Measurements from ENCODE around the gene KSR1. TPM values are rescaled to one million over a fixed set of nuclear protein-coding genes. Genes with fewer than 3 reads are reported as not detected.

The KSR1 gene
- total and polyA plus RNA-seq, 2 experiments from 2014 or later = 0.98 to 2.5 TPM

DNA sequence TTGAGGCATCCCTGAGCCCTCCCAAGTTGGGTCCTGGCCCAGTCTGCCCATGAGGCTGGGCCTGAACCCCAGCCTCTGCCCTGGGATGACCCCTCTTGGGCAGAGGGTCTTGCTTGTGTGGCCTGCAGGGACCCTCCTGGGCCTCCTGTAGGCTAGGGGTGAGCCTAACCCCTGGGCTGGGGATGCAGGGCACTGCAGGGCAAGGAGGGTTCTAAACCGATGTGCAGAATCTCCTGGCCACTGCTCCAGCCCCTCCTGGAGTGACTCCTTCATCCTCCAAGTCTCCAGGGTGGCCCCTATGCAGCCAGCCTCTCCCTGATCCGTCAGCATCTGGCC lies 212.2 kb downstream of the KSR1 start:
- H3K79me2 ChIP-seq (ENCODE audit: insufficient read depth) = no peaks in the 10 kb centered on the region
- H3K27me3 ChIP-seq (replicated peaks; ENCODE audit: insufficient read depth) = no peaks in the 10 kb centered on the region
- H3K36me3 ChIP-seq (ENCODE audit: low read depth) = no peaks in the 10 kb centered on the region
- no peaks in the 10 kb centered on the region for H3F3A ChIP-seq (ENCODE audit: insufficient read depth)
- in situ Hi-C loops (cut with MboI) = no loop called here
- no peak overlapping the region for H3K27ac ChIP-seq
- no peak for DNase-seq
- H3K9me3 ChIP-seq (ENCODE audit: low read depth) = no peaks in the 10 kb centered on the region
- TF ChIP-seq EZH2phosphoT487 (IDR thresholded peaks at IDR 0.05; ENCODE audit: insufficient read depth, low read depth) (no peak), EZH2 (IDR thresholded peaks at IDR 0.05; ENCODE audit: insufficient read depth, poor library complexity, severe bottlenecking) (no peak)
- H3K4me3 ChIP-seq = no peak overlapping the region
- H4K20me1 ChIP-seq (ENCODE audit: insufficient read depth) = no peaks in the 10 kb centered on the region
- no peak overlapping the region for H3K4me2 ChIP-seq (ENCODE audit: unreplicated experiment)
- H3K9ac ChIP-seq = no peak overlapping the region
- WGBS, 2 experiments (ENCODE audit: low coverage in 1 of 2, low lambda C conversion rate in 2 of 2, missing lambda C conversion rate in 2 of 2) = 36 to 52% methylated on average over 2 of the region's 2 CpGs
- H2AFZ ChIP-seq = no peak overlapping the region
- H3K9me2 ChIP-seq (ENCODE audit: insufficient read depth) = no peaks in the 10 kb centered on the region
- no peaks in the 10 kb centered on the region for H3K4me1 ChIP-seq (ENCODE audit: insufficient read depth)

GRCh38 chr17:27669136-27669535 lies 212.9 kb downstream of the KSR1 start:
- no peak overlapping the region for H3K27ac ChIP-seq
- H3K4me3 ChIP-seq = no peak overlapping the region
- H3K9ac ChIP-seq = no peak overlapping the region
- H3K27me3 ChIP-seq (replicated peaks; ENCODE audit: insufficient read depth) = no peaks in the 10 kb centered on the region
- H3K9me3 ChIP-seq (ENCODE audit: low read depth) = no peaks in the 10 kb centered on the region
- no peaks in the 10 kb centered on the region for H3K79me2 ChIP-seq (ENCODE audit: insufficient read depth)
- H3K4me2 ChIP-seq (ENCODE audit: unreplicated experiment) = no peak overlapping the region
- H3K36me3 ChIP-seq (ENCODE audit: low read depth) = no peaks in the 10 kb centered on the region
- in situ Hi-C loops (cut with MboI) = no loop called here
- no peaks in the 10 kb centered on the region for H3K9me2 ChIP-seq (ENCODE audit: insufficient read depth)
- WGBS, 2 experiments (ENCODE audit: low coverage in 1 of 2, low lambda C conversion rate in 2 of 2, missing lambda C conversion rate in 2 of 2) = 63 to 65% methylated on average over 7 of the region's 7 CpGs
- no peak for TF ChIP-seq EZH2 (IDR thresholded peaks at IDR 0.05; ENCODE audit: insufficient read depth, poor library complexity, severe bottlenecking)
- no peak for TF ChIP-seq EZH2phosphoT487 (IDR thresholded peaks at IDR 0.05; ENCODE audit: insufficient read depth, low read depth)
- no peak for DNase-seq
- H3K4me1 ChIP-seq (ENCODE audit: insufficient read depth) = no peaks in the 10 kb centered on the region
- H2AFZ ChIP-seq = no peak overlapping the region
- H3F3A ChIP-seq (ENCODE audit: insufficient read depth) = no peaks in the 10 kb centered on the region
- no peaks in the 10 kb centered on the region for H4K20me1 ChIP-seq (ENCODE audit: insufficient read depth)

GRCh38 chr17:27669850-27670249 lies 213.6 kb downstream of the KSR1 start:
- 6 to 9% methylated on average over 5 of the region's 5 CpGs for WGBS, 2 experiments (ENCODE audit: low coverage in 1 of 2, low lambda C conversion rate in 2 of 2, missing lambda C conversion rate in 2 of 2)
- Histone ChIP-seq H3K9me2 (ENCODE audit: insufficient read depth) (no peaks in the 10 kb centered on the region), H3K27me3 (replicated peaks; ENCODE audit: insufficient read depth) (no peaks in the 10 kb centered on the region), H3K4me1 (ENCODE audit: insufficient read depth) (no peaks in the 10 kb centered on the region), H3K4me2 (ENCODE audit: unreplicated experiment) (no peak overlapping the region), H3K9me3 (ENCODE audit: low read depth) (no peaks in the 10 kb centered on the region), H3K36me3 (ENCODE audit: low read depth) (no peaks in the 10 kb centered on the region), H3F3A (ENCODE audit: insufficient read depth) (no peaks in the 10 kb centered on the region), H4K20me1 (ENCODE audit: insufficient read depth) (no peaks in the 10 kb centered on the region), H3K27ac (no peak overlapping the region), H3K79me2 (ENCODE audit: insufficient read depth) (no peaks in the 10 kb centered on the region), H3K4me3 (no peak overlapping the region), H2AFZ (no peak overlapping the region), H3K9ac (no peak overlapping the region)
- no peak for DNase-seq
- in situ Hi-C loops (cut with MboI) = loop anchor here (10.0 kb wide), 1 partner anchor 65 kb away; no protein-coding TSS in a partner anchor
- TF ChIP-seq EZH2 (IDR thresholded peaks at IDR 0.05; ENCODE audit: insufficient read depth, poor library complexity, severe bottlenecking) (no peak), EZH2phosphoT487 (IDR thresholded peaks at IDR 0.05; ENCODE audit: insufficient read depth, low read depth) (no peak)

- no peak overlapping the region for H2AFZ ChIP-seq
- no peaks in the 10 kb centered on the region for H3K36me3 ChIP-seq (ENCODE audit: low read depth)
- DNase-seq = no peak
- H3K4me2 ChIP-seq (ENCODE audit: unreplicated experiment) = no peak overlapping the region
- in situ Hi-C loops (cut with MboI) = loop anchor here (10.0 kb wide), 1 partner anchor 64 kb away; no protein-coding TSS in a partner anchor
- H3K27ac ChIP-seq = no peak overlapping the region
- H3K4me3 ChIP-seq = no peak overlapping the region
- H3K4me1 ChIP-seq (ENCODE audit: insufficient read depth) = no peaks in the 10 kb centered on the region
- H3K27me3 ChIP-seq (replicated peaks; ENCODE audit: insufficient read depth) = no peaks in the 10 kb centered on the region
- no peaks in the 10 kb centered on the region for H3K79me2 ChIP-seq (ENCODE audit: insufficient read depth)
- H3K9ac ChIP-seq = no peak overlapping the region
- no peaks in the 10 kb centered on the region for H4K20me1 ChIP-seq (ENCODE audit: insufficient read depth)
- H3K9me2 ChIP-seq (ENCODE audit: insufficient read depth) = no peaks in the 10 kb centered on the region
- 60 to 64% methylated on average over 11 to 12 of the region's 12 CpGs for WGBS, 2 experiments (ENCODE audit: low coverage in 1 of 2, low lambda C conversion rate in 2 of 2, missing lambda C conversion rate in 2 of 2)
- H3F3A ChIP-seq (ENCODE audit: insufficient read depth) = no peaks in the 10 kb centered on the region
- H3K9me3 ChIP-seq (ENCODE audit: low read depth) = no peaks in the 10 kb centered on the region
- no peak for TF ChIP-seq EZH2phosphoT487 (IDR thresholded peaks at IDR 0.05; ENCODE audit: insufficient read depth, low read depth)
- TF ChIP-seq EZH2 (IDR thresholded peaks at IDR 0.05; ENCODE audit: insufficient read depth, poor library complexity, severe bottlenecking) = no peak
Measured at GRCh38 chr17:27670791-27671590, 214.7 kb downstream of the KSR1 start.

All from GM23248 (cell line).